BJ (cell line): ENCODE results near the gene TNNC1. TPM values are rescaled to one million over a fixed set of nuclear protein-coding genes. Genes with fewer than 3 reads are reported as not detected.

Source experiments
- CTCF ChIA-PET: fragments of 350-600 bp; formaldehyde crosslinking; extraction: SDS; loops from one replicate; lab custom pipeline; 2021; ENCODE audit warnings: antibody characterized with exemption, inconsistent platforms; lab: Yijun Ruan, JAX
- POLR2A ChIA-PET: fragments of 300-600 bp; sonication (Branson Sonifier 250); formaldehyde crosslinking; extraction: SDS; loops from one replicate; lab custom pipeline; 2021; ENCODE audit warnings: antibody characterized with exemption; lab: Charles Lee
- DNase-seq: peaks from one replicate; pipeline ENCODE4 v3.0.0-alpha.2; 2011; ENCODE audit warnings: low read depth
- H3K27me3 ChIP-seq: 2 replicates; pipeline ENCODE4 v1.6.0; 2011; ENCODE audit warnings: low read length; ENCODE audit not compliant: control insufficient read depth, insufficient read depth
- H3K36me3 ChIP-seq: 2 replicates; pipeline ENCODE4 v1.5.1; 2011; ENCODE audit warnings: low read length; ENCODE audit not compliant: control insufficient read depth, insufficient read depth
- H3K4me3 ChIP-seq: 2 replicates; pipeline ENCODE4 v1.5.1; 2011; ENCODE audit warnings: low read depth, mild to moderate bottlenecking, control low read depth, low read length
- polyA plus RNA-seq: library from polyadenylated mRNA; depleted of rRNA; stranded (reverse); fragments of >200 nt; gene quantifications from 2 replicates; pipeline ENCODE4 v1.2.3, GENCODE V29; 2011
- TF ChIP-seq, protein P1 (sequence below): IDR thresholded peaks from 2 replicates; pipeline ENCODE4 v1.5.1; 2011; ENCODE audit warnings: low read depth, mild to moderate bottlenecking, control low read depth, inconsistent platforms, low read length, moderate library complexity; ENCODE audit not compliant: insufficient read depth

The TNNC1 gene
- polyA plus RNA-seq, 1 experiment: 1.7 TPM

DNA sequence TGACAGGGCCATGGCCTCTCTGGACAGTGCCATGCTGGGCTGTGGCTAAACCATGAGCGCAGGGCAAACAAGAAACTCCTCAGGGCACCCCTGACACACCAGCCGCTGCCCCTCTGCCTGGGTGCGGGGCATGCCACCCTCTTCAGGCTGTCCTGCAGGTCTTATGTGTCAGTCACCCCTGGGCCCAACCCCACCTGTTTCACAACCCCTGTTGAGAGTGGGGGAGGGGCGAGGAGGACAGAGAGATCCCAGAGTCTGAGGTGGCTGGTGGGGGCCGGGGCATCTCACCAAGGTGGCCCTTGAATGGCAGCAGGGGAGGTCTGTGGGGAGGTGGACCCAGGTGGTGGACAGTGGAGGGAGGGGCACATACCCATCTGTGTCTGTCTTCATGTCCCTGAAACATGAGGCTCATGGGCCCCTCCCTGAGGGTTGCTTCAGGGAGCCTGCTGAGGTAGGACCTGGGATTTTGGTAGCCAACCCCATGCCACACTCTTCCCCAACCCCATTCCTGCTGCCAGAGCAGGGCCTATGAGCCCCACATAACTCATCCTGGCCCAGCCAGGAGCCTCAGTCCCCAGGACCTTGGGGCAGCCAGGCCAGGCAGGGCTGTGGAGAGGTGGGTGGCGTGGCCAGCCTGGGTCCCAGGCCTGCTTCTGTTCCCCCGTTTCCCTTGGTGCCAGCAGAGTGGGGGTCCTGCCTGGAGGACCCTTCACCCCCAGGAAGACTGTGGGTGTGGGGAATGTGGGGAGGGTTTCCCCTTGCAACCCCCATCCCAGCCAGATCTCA lies 39.6 kb upstream of the TNNC1 start:
- POLR2A ChIA-PET: no interaction called here
- TF ChIP-seq, protein P1, sequence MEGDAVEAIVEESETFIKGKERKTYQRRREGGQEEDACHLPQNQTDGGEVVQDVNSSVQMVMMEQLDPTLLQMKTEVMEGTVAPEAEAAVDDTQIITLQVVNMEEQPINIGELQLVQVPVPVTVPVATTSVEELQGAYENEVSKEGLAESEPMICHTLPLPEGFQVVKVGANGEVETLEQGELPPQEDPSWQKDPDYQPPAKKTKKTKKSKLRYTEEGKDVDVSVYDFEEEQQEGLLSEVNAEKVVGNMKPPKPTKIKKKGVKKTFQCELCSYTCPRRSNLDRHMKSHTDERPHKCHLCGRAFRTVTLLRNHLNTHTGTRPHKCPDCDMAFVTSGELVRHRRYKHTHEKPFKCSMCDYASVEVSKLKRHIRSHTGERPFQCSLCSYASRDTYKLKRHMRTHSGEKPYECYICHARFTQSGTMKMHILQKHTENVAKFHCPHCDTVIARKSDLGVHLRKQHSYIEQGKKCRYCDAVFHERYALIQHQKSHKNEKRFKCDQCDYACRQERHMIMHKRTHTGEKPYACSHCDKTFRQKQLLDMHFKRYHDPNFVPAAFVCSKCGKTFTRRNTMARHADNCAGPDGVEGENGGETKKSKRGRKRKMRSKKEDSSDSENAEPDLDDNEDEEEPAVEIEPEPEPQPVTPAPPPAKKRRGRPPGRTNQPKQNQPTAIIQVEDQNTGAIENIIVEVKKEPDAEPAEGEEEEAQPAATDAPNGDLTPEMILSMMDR: no peak
- no peak for DNase-seq

DNA sequence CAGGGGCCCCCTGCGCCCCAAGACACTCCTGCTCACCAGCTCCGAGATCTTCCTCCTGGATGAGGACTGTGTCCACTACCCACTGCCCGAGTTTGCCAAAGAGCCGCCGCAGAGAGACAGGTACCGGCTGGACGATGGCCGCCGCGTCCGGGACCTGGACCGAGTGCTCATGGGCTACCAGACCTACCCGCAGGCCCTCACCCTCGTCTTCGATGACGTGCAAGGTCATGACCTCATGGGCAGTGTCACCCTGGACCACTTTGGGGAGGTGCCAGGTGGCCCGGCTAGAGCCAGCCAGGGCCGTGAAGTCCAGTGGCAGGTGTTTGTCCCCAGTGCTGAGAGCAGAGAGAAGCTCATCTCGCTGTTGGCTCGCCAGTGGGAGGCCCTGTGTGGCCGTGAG lies 38.2 kb upstream of the TNNC1 start:
- no peak overlapping the region for H3K4me3 ChIP-seq
- DNase-seq: no peak
- peaks cover 62% of the 10 kb centered on the region for H3K36me3 ChIP-seq
- H3K27me3 ChIP-seq: no peaks in the 10 kb centered on the region
- POLR2A ChIA-PET: no interaction called here
- CTCF ChIA-PET: no interaction called here
- TF ChIP-seq, protein P1: no peak

More for the DNA sequence above, 39.6 kb upstream of the TNNC1 start:
- Histone ChIP-seq H3K36me3 (peaks cover 49% of the 10 kb centered on the region), H3K27me3 (no peaks in the 10 kb centered on the region), H3K4me3 (no peak overlapping the region)
- CTCF ChIA-PET: no interaction called here

DNA sequence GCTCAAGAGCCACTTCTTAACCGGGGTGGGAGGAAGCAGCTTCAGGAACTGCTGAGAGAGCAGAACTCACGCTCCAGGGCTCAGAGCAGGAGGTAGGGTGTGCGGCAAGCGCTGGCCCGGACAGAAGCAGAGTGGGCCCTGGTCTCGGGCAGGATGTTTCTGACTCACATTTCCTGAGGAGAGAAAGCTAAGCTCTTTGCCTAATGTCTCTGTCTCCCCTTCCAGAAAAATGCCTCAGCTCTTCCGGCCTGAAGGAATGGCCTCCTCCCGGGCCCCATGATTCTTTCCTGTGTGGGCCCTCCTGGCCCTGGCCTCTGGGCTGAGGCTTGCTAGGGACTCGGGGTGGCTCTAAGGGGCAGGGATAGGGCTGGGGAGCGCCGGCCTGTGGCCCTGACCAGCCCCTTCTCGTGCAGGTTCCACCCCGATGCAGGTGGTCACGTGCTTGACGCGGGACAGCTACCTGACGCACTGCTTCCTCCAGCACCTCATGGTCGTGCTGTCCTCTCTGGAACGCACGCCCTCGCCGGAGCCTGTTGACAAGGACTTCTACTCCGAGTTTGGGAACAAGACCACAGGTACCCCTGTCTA lies 37.2 kb upstream of the TNNC1 start:
- H3K27me3 ChIP-seq: no peaks in the 10 kb centered on the region
- peaks cover 69% of the 10 kb centered on the region for H3K36me3 ChIP-seq
- no peak overlapping the region for H3K4me3 ChIP-seq
- CTCF ChIA-PET: interaction anchor here (0.6 kb wide), 1 partner anchor 8 kb away, joined by 3 read pairs; no protein-coding TSS in a partner anchor
- TF ChIP-seq, protein P1: no peak
- DNase-seq: no peak
- POLR2A ChIA-PET: no interaction called here

DNA sequence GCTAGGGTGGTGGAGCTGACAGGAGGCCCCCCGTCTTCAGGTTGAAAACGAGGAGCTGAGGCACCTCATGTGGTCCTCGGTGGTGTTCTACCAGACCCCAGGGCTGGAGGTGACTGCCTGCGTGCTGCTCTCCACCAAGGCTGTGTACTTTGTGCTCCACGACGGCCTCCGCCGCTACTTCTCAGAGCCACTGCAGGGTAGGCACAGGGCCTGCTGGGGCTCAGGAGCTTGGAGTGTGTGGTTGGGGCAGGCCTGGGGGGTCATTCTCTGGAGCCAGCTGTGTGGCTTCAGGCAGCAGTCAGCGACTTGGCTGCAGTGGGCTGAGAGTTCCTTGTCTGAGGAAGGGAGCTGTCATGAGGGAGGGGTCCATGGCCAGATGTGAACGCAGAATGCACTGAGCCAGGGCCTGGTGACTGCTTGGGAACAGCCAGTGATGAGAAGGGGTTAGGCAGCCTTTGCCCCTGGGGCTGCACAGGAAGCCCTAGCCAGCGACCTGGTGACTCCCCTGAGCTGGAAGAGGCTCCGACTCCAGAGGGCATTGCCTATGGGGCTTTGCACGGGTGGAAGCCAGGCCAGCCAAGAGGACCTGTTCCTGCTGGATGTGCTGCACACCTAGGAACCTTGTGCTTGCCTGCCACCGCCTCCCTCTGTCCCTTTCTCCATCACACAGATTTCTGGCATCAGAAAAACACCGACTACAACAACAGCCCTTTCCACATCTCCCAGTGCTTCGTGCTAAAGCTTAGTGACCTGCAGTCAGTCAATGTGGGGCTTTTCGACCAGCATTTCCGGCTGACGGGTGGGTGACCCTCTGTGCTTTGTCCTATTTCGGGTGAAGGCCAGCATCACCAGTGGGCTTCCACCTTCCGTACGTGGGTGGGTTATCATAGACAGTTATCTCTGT lies 36.4 kb upstream of the TNNC1 start:
- peaks cover 76% of the 10 kb centered on the region for H3K36me3 ChIP-seq
- TF ChIP-seq, protein P1: no peak
- H3K27me3 ChIP-seq: no peaks in the 10 kb centered on the region
- DNase-seq: no peak
- CTCF ChIA-PET: no interaction called here
- POLR2A ChIA-PET: no interaction called here
- no peak overlapping the region for H3K4me3 ChIP-seq

DNA sequence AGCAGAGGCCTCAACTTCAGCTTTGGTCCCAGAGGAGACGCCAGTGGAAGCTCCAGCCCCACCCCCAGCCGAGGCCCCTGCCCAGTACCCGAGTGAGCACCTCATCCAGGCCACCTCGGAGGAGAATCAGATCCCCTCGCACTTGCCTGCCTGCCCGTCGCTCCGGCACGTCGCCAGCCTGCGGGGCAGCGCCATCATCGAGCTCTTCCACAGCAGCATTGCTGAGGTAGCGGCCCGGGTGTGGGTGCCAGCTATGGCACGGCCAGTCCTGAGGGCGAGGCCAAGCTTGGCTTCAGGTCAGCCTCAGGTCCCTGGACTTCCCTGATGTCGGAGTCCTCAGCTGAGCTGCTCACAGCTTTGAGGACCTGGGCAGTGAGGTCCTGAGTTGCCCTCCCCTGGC lies 35.6 kb upstream of the TNNC1 start:
- H3K27me3 ChIP-seq: no peaks in the 10 kb centered on the region
- H3K4me3 ChIP-seq: no peak overlapping the region
- TF ChIP-seq, protein P1: no peak
- POLR2A ChIA-PET: no interaction called here
- H3K36me3 ChIP-seq: peaks cover 79% of the 10 kb centered on the region
- CTCF ChIA-PET: interaction anchor here (1.9 kb wide), 1 partner anchor 18 kb away, joined by 6 read pairs; no protein-coding TSS in a partner anchor
- no peak for DNase-seq
